DMS153 treated with DMSO at 0.1 percent for 48 hours (cell line): ENCODE measurements around the gene GHR.

Experiments used
- DNase-seq: peaks from one replicate; lab custom pipeline; 2025; ENCODE audit not compliant: unreplicated experiment; lab: John Stamatoyannopoulos, UW

The GHR gene

GRCh38 chr5:42515504-42515903 is 92.3 kb downstream of the GHR start:
- no peak for DNase-seq

GRCh38 chr5:42516282-42517042 is 93.2 kb downstream of the GHR start:
- DNase-seq, result no peak

GRCh38 chr5:42517164-42517563 is 93.9 kb downstream of the GHR start:
- no peak for DNase-seq

GRCh38 chr5:42518595-42519221 is 95.5 kb downstream of the GHR start:
- DNase-seq, result no peak

GRCh38 chr5:42520203-42520602 is 97.0 kb downstream of the GHR start:
- no peak for DNase-seq

- DNase-seq, result no peak
Measured at GRCh38 chr5:42520957-42521356, 97.7 kb downstream of the GHR start.

- no peak for DNase-seq
Measured at GRCh38 chr5:42521406-42521805, 98.2 kb downstream of the GHR start.

- no peak for DNase-seq
Measured at GRCh38 chr5:42522783-42523182, 99.5 kb downstream of the GHR start.

- no peak for DNase-seq
Measured at GRCh38 chr5:42526179-42526578, 102.9 kb downstream of the GHR start.

GRCh38 chr5:42531611-42532010 is 108.4 kb downstream of the GHR start:
- no peak for DNase-seq

- DNase-seq, result no peak
Measured at GRCh38 chr5:42542106-42542505, 118.9 kb downstream of the GHR start.

- no peak for DNase-seq
Measured at GRCh38 chr5:42543774-42544173, 120.5 kb downstream of the GHR start.

- DNase-seq, result no peak
Measured at GRCh38 chr5:42545038-42545437, 121.8 kb downstream of the GHR start.

GRCh38 chr5:42547141-42547540 is 123.9 kb downstream of the GHR start:
- DNase-seq, result no peak

GRCh38 chr5:42547894-42548293 is 124.7 kb downstream of the GHR start:
- no peak for DNase-seq

GRCh38 chr5:42552597-42552996 is 129.4 kb downstream of the GHR start:
- no peak for DNase-seq

- no peak for DNase-seq
Measured at GRCh38 chr5:42553461-42553860, 130.2 kb downstream of the GHR start.

- DNase-seq, result no peak
Measured at GRCh38 chr5:42555010-42555409, 131.8 kb downstream of the GHR start.

- DNase-seq, result no peak
Measured at GRCh38 chr5:42555797-42556196, 132.6 kb downstream of the GHR start.

GRCh38 chr5:42557689-42558088 is 134.4 kb downstream of the GHR start:
- DNase-seq, result no peak

GRCh38 chr5:42561656-42562055 is 138.4 kb downstream of the GHR start:
- no peak for DNase-seq

GRCh38 chr5:42564689-42565356 is 141.6 kb downstream of the GHR start:
- DNase-seq, result no peak
